PC-3 (cell line): Measurements from ENCODE around the gene DBH.

ENCODE experiments used
- CTCF ChIP-seq: fragments of 300-600 bp; sonication (generic); conservative IDR thresholded peaks from 2 replicates; pipeline ENCODE4 v1.5.1; 2017; ENCODE audit warnings: antibody characterized with exemption, low read depth, mild to moderate bottlenecking, low read length
- EZH2 ChIP-seq: fragments of 300-600 bp; sonication (generic); IDR thresholded peaks from one replicate; pipeline ENCODE4 v1.6.1; 2017; ENCODE audit warnings: antibody characterized with exemption, mild to moderate bottlenecking, low read length; ENCODE audit not compliant: unreplicated experiment
- EZH2phosphoT487 ChIP-seq: fragments of 300-600 bp; sonication (generic); IDR thresholded peaks from 2 replicates; pipeline ENCODE4 v1.6.1; 2018; ENCODE audit warnings: mild to moderate bottlenecking, antibody characterized with exemption, low read length, borderline replicate concordance

DNA sequence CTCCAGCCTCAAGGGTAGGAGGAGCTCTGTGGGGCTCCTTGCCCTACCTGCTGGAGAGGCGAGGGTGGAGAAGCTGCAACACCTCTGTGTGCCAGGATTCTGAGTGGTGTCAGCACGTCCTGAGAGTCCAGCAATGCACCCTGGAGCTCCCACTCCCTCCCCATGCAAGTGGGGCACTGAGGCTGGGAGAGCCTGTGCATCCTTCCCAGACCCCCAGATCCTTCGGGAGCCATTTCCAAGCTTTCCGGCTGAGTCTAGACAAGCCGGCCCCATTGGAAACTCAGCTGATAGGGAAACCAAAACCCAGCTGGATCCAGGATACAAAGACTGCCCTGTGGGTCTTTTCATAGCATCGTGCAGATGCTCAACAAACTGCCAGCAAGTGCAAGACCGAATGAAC lies 28.8 kb upstream of the DBH start:
- no peak for TF ChIP-seq CTCF
- no peak for TF ChIP-seq EZH2phosphoT487
- TF ChIP-seq EZH2, result no peak
